Activated gamma-delta T cell treated with Interleukin-2 at 50 U/mL for 16 hours (primary cell): ENCODE results near the gene WDR91.
A peak's percentile ranks its signal among the peaks of the same experiment; 100 is the strongest.
"Not testable (repeated sequence)": the region's sequence is repeated elsewhere in the genome, so short reads cannot be mapped to it uniquely, and the experiment has no call there.

ENCODE experiments used
- DNase-seq: peaks from one replicate; pipeline ENCODE4 v3.0.0-alpha.2; 2020

WDR91 gene

GRCh38 chr7:135211179-135211945 lies at the start of gene WDR91:
Gene WDR91, minus strand, starts transcription at chr7:135211526. Its CDS starts 24 bp downstream, at chr7:135211502.
- peak; percentile 96 for DNase-seq

GRCh38 chr7:135260470-135260869 lies 49.1 kb upstream of the WDR91 start:
- no peak for DNase-seq

- DNase-seq, result no peak
Observed at GRCh38 chr7:135259702-135260101, 48.4 kb upstream of the WDR91 start.

GRCh38 chr7:135258585-135258984 lies 47.3 kb upstream of the WDR91 start:
- DNase-seq, result no peak

- DNase-seq, result no peak
Observed at GRCh38 chr7:135257790-135258189, 46.5 kb upstream of the WDR91 start.

- no peak for DNase-seq
Observed at GRCh38 chr7:135253851-135254771, 42.8 kb upstream of the WDR91 start.

GRCh38 chr7:135251496-135252391 lies 40.4 kb upstream of the WDR91 start:
- no peak for DNase-seq

GRCh38 chr7:135248546-135248945 lies 37.2 kb upstream of the WDR91 start:
- DNase-seq, result no peak

GRCh38 chr7:135247746-135248471 lies 36.6 kb upstream of the WDR91 start:
- DNase-seq, result no peak

- DNase-seq, result no peak
Observed at GRCh38 chr7:135246191-135246825, 35.0 kb upstream of the WDR91 start.

GRCh38 chr7:135245226-135246190 lies 34.2 kb upstream of the WDR91 start:
- no peak for DNase-seq

- no peak for DNase-seq
Observed at GRCh38 chr7:135242096-135242684, 30.9 kb upstream of the WDR91 start.

GRCh38 chr7:135240441-135240840 lies 29.1 kb upstream of the WDR91 start:
- no peak for DNase-seq

GRCh38 chr7:135239263-135239662 lies 27.9 kb upstream of the WDR91 start:
- no peak for DNase-seq

GRCh38 chr7:135238112-135238744 lies 26.9 kb upstream of the WDR91 start:
- no peak for DNase-seq

- no peak for DNase-seq
Observed at GRCh38 chr7:135236727-135237126, 25.4 kb upstream of the WDR91 start.

GRCh38 chr7:135235841-135236240 lies 24.5 kb upstream of the WDR91 start:
- no peak for DNase-seq

- DNase-seq, result no peak
Observed at GRCh38 chr7:135234727-135235126, 23.4 kb upstream of the WDR91 start.

- DNase-seq, result not testable (repeated sequence)
Observed at GRCh38 chr7:135234095-135234494, 22.8 kb upstream of the WDR91 start.
